Erythroblast (primary cell): Measurements from ENCODE around the gene ESYT2.

ENCODE experiments used
- DNase-seq, 2 experiments: peaks; one replicate each; lab custom pipeline; 2025; lab: John Stamatoyannopoulos, UW
- GATA1 ChIP-seq: IDR thresholded peaks from 2 replicates; pipeline ENCODE4 v1.6.1; 2011; ENCODE audit warnings: low read depth, mild to moderate bottlenecking, control low read depth, low read length, moderate library complexity
- POLR2A ChIP-seq: IDR thresholded peaks from 2 replicates; pipeline ENCODE4 v1.6.1; 2011; ENCODE audit warnings: mild to moderate bottlenecking, low read length

The ESYT2 gene

GRCh38 chr7:158808126-158808525 lies 21.2 kb downstream of the ESYT2 start:
- DNase-seq: no peak
- TF ChIP-seq GATA1 (no peak), POLR2A (no peak)

- DNase-seq: peak; percentile 9 to 55
- no peak for TF ChIP-seq POLR2A
- no peak for TF ChIP-seq GATA1
Measured at GRCh38 chr7:158805937-158806336, 23.4 kb downstream of the ESYT2 start.

GRCh38 chr7:158805414-158805813 lies 23.9 kb downstream of the ESYT2 start:
- TF ChIP-seq POLR2A (no peak), GATA1 (no peak)
- no peak for DNase-seq

GRCh38 chr7:158804335-158804734 lies 25.0 kb downstream of the ESYT2 start:
- DNase-seq: no peak
- TF ChIP-seq GATA1 (no peak), POLR2A (no peak)

- TF ChIP-seq POLR2A: no peak
- TF ChIP-seq GATA1: no peak
Measured at GRCh38 chr7:158803367-158803969, 25.8 kb downstream of the ESYT2 start.

GRCh38 chr7:158802535-158803366 lies 26.6 kb downstream of the ESYT2 start:
- TF ChIP-seq POLR2A (no peak), GATA1 (no peak)
- DNase-seq: no peak

More at GRCh38 chr7:158803367-158803969, 25.8 kb downstream of the ESYT2 start:
- no peak for DNase-seq

- no peak for TF ChIP-seq POLR2A
- TF ChIP-seq GATA1: no peak
- no peak for DNase-seq
Measured at GRCh38 chr7:158798741-158799140, 30.6 kb downstream of the ESYT2 start.

- TF ChIP-seq GATA1 (no peak), POLR2A (no peak)
- no peak for DNase-seq
Measured at GRCh38 chr7:158796667-158797066, 32.6 kb downstream of the ESYT2 start.

GRCh38 chr7:158795272-158795671 lies 34.0 kb downstream of the ESYT2 start:
- TF ChIP-seq GATA1 (no peak), POLR2A (no peak)
- DNase-seq: no peak

GRCh38 chr7:158791107-158791506 lies 38.2 kb downstream of the ESYT2 start:
- TF ChIP-seq GATA1 (no peak), POLR2A (no peak)

GRCh38 chr7:158789842-158790241 lies 39.5 kb downstream of the ESYT2 start:
- TF ChIP-seq GATA1: no peak
- TF ChIP-seq POLR2A: no peak
- no peak for DNase-seq

More at GRCh38 chr7:158791107-158791506, 38.2 kb downstream of the ESYT2 start:
- DNase-seq: no peak

- DNase-seq: no peak
- TF ChIP-seq POLR2A (no peak), GATA1 (no peak)
Measured at GRCh38 chr7:158786898-158787297, 42.4 kb downstream of the ESYT2 start.

- TF ChIP-seq GATA1 (no peak), POLR2A (no peak)
- no peak for DNase-seq
Measured at GRCh38 chr7:158784270-158784669, 45.0 kb downstream of the ESYT2 start.

- TF ChIP-seq GATA1: no peak
- no peak for TF ChIP-seq POLR2A
- no peak for DNase-seq
Measured at GRCh38 chr7:158783595-158783994, 45.7 kb downstream of the ESYT2 start.

GRCh38 chr7:158782761-158783401 lies 46.4 kb downstream of the ESYT2 start:
- TF ChIP-seq GATA1: no peak
- no peak for TF ChIP-seq POLR2A
- DNase-seq: peak; percentile 35 to 52
